ENCODE results near the gene DNAJB4.
"Not testable (repeated sequence)": the region's sequence is repeated elsewhere in the genome, so short reads cannot be mapped to it uniquely, and the experiment has no call there.

The DNAJB4 gene

GRCh38 chr1:78061825-78062523, 57.2 kb downstream of the DNAJB4 start:
- DNase-seq: no peak

DNA sequence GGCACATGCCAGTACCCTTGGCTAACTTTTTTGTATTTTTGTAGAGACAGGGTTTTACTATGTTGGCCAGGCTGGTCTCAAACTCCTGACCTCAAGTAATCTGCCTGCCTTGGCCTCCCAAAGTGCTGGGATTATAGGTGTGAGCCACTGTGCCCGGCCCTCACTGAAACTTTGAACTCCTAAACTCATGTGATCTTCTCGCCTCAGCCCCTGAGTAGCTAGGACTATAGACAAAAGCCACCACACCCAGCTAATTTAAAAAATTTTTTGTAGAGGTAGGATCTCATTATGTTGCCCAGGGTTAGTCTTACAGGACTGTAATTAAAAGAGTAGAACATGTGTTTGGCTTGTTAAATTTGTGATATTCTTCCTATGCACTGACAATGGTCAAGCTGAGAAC, 60.1 kb downstream of the DNAJB4 start:
- not testable (repeated sequence) for DNase-seq

Measured in hypothalamus (tissue), 51 donors.